NB4 (cell line): ENCODE data around the gene IL36RN.

Experiments used
- MYC ChIP-seq: IDR thresholded peaks from 2 replicates; pipeline ENCODE4 v1.6.1; 2011; ENCODE audit warnings: low read depth, low read length
- POLR2A ChIP-seq: IDR thresholded peaks from 2 replicates; pipeline ENCODE4 v1.6.1; 2011; ENCODE audit warnings: mild to moderate bottlenecking; ENCODE audit not compliant: insufficient read length; ENCODE audit errors: extremely low read depth
- TF ChIP-seq, protein P1 (sequence below): IDR thresholded peaks from one replicate; pipeline ENCODE4 v1.5.1; 2012; ENCODE audit warnings: low read depth, low read length
- TF ChIP-seq, protein P2 (sequence below): IDR thresholded peaks from 2 replicates; pipeline ENCODE4 v1.6.1; 2011; ENCODE audit warnings: low read depth, low read length

DNA sequence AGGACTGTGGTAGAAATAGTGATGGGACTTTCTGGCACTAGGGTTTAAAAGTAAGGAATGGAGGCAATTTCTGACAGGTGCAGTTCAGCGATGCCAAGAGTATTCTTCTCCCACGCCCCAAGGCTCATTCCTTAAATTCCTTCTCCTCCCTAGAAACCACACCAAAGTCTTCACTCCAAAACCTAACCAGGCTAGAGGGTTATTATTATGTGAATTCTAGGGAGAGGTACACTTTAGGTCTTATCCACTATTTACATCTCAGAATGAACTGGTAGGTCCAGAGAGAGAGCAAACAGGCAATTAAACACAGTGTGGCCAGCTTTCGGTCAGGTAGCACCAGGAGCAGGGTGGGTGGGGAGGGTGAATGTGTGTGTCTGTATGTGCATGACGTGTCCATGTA lies 20.1 kb downstream of the IL36RN start:
- TF ChIP-seq, protein P1, sequence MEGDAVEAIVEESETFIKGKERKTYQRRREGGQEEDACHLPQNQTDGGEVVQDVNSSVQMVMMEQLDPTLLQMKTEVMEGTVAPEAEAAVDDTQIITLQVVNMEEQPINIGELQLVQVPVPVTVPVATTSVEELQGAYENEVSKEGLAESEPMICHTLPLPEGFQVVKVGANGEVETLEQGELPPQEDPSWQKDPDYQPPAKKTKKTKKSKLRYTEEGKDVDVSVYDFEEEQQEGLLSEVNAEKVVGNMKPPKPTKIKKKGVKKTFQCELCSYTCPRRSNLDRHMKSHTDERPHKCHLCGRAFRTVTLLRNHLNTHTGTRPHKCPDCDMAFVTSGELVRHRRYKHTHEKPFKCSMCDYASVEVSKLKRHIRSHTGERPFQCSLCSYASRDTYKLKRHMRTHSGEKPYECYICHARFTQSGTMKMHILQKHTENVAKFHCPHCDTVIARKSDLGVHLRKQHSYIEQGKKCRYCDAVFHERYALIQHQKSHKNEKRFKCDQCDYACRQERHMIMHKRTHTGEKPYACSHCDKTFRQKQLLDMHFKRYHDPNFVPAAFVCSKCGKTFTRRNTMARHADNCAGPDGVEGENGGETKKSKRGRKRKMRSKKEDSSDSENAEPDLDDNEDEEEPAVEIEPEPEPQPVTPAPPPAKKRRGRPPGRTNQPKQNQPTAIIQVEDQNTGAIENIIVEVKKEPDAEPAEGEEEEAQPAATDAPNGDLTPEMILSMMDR = no peak
- TF ChIP-seq POLR2A (no peak), MYC (no peak)
- TF ChIP-seq, protein P2, sequence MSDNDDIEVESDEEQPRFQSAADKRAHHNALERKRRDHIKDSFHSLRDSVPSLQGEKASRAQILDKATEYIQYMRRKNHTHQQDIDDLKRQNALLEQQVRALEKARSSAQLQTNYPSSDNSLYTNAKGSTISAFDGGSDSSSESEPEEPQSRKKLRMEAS = no peak
